Occipital lobe (tissue), 2 donors: ENCODE results near the gene PTCD3. TPM values are rescaled to one million over a fixed set of nuclear protein-coding genes. Genes with fewer than 3 reads are reported as not detected.

Experiments used
- DNase-seq: peaks from one replicate; lab custom pipeline; 2025; lab: John Stamatoyannopoulos, UW
- total RNA-seq: library from RNA; depleted of rRNA; stranded (reverse); fragments of >200 nt; gene quantifications from one replicate; pipeline ENCODE4 v1.2.3, GENCODE V29; 2014

PTCD3 gene
- total RNA-seq, 1 donor from 2014 or later, result 114 TPM

DNA sequence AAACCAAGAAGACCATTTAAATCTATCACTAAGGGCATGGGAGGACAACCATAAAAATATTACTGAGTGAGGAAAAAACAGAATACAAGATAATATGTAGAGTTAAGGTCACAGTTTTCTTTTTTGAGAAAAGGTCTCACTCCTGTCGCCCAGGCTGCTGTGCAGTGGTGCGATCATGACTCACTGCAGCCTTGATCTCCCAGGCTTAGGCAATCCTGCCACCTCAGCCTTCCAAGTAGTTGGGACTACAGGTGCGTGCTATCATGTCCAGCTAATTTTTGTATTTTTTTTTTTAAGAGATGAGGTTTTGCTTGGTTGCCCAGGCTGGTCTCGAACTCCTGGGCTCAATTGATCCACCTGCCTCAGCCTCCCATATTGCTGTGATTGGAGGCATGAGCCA lies 24.3 kb upstream of the PTCD3 start:
- DNase-seq, result no peak

DNA sequence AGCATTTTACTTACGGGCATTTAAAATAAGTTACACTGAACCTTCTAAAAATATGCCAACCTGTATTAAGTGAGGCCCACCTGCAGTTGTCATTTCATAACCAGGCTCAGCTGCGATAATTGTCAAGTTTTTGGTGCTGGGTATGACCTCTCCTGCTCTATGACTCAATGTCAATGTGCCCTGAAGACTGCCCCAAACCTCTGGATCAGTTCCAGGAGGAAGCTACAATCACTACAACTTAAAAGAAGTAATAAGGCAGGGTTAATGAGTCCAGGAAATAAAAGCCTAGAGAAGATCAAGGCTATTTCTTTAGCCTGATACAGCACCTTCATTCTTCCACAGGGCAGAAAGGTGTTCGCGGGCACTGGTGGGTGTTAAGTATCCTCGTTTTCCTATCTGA lies 23.3 kb upstream of the PTCD3 start:
- no peak for DNase-seq

DNA sequence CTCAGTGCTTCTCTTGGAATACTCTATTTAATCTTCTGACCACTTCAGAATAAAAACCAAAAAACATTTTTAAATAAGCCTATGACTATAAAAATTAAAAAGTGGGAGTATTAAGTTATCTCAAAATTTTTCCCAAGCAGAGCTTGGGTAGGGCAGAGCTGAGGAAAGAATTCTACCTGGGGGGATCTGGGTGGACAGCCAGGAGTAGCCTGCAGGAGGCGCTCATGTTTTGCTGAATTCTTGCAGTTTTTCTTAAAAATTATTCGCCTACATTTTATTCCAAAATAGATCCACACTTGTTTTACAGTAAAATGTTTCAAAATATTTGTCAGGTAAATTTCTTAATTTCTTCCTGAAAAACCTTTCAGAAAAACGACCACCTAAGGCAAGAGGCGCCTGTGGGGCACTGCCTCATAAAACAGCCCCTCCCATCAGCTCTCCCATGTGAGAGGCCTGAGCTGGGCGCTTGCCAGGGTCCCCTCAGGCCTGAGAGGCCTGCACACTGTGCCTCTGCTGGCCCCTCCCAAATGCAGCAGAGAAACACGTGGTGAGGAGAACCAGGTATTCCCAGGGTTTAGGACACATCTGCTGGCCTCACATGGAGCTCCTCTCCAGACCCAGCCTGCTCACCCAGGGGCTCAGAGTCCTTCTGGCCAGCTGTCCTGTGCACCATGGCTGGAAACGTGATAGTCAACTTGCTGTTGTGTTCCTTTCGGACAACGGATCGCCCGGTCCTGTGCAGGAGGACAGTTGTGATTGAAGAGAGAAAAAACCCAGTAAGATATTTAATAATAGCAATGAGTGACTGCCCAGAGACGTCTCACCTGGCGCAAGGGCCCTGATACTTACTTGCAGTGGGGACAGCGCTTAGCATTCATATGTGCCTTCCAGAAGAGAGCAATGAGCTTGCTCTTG lies 17.8 kb upstream of the PTCD3 start:
- DNase-seq, result no peak

DNA sequence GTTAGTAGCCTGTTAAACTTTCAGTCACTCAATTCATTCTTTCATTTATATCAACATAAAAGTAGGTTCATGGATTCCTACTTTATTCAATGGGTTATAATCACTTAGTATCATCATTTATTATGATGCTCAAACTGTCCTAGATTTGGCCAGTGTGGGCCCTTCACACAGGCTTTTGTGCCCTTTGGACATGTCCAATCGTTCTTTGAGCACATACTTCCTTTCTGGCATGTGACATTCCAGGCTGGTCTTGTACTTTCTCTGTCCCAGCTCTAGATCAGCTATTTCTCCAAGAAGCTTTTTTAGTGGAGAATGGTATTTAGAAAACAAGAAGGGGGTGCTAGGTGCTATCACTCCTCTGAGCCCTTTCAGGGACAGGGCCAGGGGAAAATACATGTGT lies 11.8 kb upstream of the PTCD3 start:
- no peak for DNase-seq

- no peak for DNase-seq
Observed at GRCh38 chr2:86097114-86097896, 8.7 kb upstream of the PTCD3 start.

- DNase-seq, result no peak
Observed at GRCh38 chr2:86097913-86098312, 8.1 kb upstream of the PTCD3 start.

DNA sequence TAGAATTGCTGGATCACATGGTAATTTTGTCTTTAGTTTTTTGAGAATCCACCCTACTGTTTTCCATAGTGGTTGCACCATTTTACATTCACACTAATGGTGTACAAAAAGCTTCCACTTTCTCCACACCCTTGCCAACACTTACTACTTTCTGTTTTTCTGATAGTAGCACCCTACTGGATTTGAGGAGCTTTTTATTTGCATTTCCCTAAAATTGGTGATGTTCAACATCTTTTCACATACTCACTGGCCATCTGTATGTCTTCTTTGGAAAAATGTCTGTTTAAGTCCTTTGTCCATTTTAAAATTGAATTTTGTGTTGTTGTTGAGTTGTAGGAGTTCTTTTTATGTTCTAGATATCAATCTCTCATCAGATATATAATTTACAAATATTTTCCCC lies 3.9 kb upstream of the PTCD3 start:
- DNase-seq, result no peak

DNA sequence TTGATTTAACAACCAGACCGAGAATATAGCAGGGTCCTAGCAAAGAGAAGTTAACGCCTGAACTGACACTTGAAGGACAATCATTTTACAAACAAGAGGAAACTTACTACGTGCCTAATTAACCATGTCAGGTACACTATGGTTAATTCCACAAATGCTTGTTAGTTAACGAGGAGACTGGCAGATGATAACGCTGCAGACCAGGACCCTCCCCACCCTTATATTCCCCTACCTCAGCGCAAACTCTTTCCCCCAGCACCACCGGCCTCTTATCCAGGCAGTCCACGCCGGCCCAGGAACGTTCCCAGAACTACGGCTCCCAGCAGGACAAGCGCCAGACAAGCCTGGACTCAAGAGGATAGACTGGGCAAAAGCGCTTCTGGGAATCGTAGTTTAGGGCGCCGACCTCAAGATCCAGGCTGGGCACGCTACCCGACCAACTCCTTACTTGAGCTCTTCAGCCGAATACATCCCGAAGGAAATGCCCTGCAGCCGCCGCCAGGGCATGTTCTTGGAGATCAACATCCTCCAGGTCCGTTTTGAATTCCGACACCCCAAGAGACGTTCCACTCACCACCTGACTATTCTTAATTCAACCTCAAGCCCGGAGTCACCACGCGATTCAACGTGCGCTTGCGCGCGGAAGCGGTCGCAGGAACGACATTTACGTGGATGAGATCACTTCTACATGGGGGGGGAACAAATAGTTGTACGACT lies 625 bp upstream of the PTCD3 start, which contains the start of gene POLR1A:
TSS of gene POLR1A (minus strand) at position 635 of the 717 bp plus-strand sequence. CDS start at position 525, 110 bp downstream.
- DNase-seq, result peak; percentile 89

DNA sequence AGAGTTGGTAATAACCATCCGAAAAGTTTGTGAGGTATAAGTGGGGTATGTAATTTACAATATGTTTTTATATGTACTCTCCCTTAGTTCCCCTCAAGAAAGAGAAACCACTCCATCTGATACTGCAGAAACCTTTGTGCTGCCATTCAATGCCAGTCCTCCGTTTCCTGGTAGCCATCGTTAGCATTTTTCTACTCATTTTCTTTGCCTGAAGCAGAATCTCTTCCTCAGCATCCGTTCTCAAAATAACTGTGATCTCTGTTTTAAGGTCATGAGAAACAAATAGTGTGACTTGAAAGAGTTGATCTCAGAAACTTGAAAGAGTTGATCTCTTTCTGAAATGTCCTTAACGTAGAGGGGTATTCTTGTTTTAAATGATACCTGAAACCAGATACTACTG lies 996 bp downstream of the PTCD3 start:
- DNase-seq, result no peak

- no peak for DNase-seq
Observed at GRCh38 chr2:86118130-86118529, 12.1 kb downstream of the PTCD3 start.

DNA sequence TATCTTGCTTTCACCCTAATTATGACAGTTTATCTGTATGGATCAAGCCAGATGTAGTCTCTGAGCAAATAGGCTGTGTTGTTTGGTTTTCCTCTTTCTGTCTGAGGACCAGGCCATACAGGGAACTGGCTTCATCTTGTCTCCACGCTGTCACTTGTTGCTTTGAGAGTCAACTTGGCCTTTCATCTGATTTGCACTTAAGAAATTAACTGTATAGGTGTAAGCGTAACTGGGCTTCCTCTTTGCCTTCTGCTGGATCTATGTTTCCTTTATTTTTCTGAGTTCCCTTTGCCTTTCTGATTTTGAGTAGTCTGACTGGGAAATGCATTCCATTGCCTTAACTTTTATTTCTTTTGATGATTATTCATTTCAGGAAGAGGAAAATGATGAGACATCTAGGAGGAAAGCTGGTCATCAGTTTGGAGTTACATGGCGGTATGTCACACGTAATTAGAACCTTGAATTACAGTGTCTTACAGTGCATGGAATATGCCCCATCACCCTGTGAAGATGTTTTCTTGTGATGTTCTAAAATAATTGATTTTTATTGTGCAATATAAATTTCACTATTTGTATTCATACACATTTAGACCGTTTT lies 17.4 kb downstream of the PTCD3 start:
- DNase-seq, result no peak

DNA sequence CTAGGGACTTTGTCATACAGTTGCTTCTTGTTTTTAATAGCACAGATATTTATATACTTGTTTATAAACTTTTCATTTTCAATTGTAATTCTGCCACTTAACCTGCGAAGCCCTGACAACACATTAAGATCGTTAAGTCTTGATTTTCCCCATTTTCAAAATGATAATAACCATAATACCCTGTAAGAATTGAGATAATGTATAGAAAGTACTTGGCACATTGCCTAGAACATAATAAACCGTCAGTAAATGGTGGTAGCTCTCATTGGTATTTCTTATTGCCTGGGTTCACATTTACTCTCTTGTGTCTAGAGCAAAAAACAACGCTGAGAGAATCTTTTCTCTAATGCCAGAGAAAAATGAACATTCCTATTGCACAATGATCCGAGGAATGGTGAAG lies 18.6 kb downstream of the PTCD3 start:
- no peak for DNase-seq

DNA sequence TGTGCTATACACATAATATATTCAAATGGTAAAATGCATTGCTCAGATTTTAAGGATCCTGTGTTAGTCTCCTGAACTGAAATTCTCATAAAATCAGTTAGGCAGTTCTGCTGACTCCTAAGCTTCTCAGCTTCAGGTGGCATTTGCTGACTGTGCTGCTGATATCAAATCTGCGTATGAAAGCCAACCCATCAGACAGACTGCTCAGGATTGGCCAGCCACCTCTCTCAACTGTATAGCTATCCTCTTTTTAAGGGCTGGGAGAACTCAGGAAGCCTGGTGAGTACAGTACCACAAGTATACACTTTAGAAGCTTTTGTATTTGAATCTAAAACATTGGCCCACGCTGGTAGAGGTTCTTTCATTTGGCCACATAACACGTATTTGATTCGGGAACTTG lies 28.7 kb downstream of the PTCD3 start:
- no peak for DNase-seq

DNA sequence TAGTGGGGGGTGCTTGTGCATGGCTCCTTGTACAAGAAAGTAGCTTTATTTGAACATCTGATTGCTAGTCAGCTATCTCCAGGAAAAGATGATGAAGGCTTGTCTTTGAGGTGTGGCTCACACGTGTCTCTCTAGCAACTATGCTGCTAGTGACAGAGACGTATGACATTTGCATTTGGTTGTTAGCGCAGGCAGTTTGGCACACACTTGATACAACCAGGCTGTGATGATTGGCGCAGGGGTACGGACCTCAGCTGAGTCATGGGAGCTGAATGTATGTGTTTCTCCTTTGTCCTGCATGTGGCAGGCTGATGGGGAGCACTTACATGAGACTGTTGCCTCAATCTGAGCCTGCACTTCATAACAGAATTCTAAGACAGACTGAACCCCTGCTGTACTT lies 29.6 kb downstream of the PTCD3 start:
- peak; percentile 3 for DNase-seq

DNA sequence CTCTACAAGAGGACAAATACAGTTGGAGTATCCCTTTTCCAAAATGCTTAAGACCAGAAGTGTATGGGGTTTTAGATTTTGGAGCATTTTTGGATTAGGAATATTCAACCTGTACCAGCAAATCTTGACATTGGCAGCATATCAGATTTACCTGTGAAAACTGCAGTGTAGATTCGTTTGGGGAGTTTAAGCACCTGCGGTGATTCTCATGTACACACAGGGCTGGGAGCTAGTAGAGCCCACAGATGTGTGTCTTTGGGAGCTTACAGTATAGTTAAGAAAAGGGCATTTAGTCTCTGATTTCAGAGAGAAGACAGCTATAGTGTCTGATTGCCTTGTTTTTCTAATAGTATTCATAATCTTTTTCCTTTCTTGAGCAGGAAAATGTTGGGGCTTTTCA lies 30.1 kb downstream of the PTCD3 start:
- DNase-seq, result no peak

DNA sequence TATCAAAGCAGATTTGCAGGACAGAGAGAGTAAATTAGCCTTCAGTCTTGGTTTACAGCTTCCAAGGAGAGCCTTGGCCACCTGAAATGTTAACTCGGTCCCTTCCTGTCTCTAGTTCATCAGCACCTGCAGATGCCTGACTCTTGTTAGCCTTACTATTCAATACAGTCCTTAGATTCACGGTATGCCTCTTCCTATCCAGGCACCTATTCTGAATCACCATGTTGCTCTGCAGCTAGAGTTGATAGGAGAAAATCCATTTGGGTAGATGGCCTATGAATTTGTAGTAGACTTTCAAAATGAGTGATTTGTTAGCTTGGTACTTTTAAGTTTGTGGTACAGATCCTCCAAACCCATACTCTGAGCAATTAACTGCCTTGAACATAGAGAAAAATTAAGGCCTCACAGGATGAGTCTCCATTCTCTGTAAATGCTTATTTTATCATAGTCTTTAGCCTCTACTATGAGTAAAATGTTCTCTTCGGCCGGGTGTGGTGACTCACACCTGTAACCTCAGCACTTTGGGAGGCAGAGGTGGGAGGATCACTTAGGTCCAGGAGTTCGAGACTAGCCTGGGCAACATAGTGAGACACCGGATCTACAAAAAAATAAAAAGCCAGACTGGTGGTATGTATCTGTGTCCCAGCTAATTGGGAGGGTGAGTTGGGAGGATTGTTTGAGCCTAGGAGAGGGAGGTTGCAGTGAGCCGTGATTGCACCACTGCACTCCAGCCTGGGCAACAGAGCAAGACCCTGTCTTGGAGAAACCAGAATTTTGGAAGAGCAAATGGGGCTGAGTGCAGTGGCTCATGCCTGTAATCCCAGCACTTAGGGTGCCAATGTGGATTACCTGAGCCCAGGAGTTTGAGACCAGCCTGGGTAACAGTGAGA lies 32.9 kb downstream of the PTCD3 start:
- DNase-seq, result no peak

DNA sequence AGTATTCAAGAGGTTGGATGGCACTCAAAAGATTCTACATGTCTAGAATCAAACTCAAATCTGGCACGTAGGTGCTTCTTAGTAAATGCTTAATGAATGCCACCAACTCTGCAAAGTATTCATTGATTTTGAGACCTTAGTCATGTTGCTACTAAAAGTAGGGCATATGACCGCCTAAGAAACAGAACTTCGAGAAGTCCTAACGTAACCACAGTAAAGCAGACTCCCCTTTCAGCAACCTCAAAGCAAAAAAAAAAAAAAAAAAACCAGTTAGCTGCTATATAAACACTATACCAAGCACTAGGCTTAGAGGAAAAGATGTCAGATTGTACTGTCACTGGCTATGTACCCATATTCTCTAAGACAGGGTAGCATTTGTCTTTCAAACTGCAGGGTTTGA lies 33.9 kb downstream of the PTCD3 start:
- no peak for DNase-seq

DNA sequence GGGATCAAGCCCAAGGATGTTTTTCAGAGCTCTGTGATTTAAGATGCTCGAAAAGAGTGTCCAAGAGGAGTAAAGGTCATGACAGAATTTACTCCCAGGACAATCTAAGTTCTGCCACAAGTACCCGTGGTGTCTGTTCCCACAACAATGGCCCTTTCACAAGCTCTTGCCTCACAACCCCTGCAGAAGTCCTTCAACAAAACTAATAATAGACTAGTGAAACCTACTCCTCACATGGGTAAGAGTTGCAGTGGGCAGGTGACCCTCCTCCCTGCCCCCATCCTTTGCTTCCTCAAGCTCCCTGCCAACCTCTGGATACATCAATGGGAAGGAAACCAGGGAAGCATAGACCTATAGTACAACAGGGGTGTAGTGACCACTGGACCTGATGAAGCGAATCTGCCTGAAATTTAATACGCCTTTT lies 34.9 kb downstream of the PTCD3 start:
- no peak for DNase-seq

GRCh38 chr2:86142436-86143257 lies 36.6 kb downstream of the PTCD3 start:
- no peak for DNase-seq

DNA sequence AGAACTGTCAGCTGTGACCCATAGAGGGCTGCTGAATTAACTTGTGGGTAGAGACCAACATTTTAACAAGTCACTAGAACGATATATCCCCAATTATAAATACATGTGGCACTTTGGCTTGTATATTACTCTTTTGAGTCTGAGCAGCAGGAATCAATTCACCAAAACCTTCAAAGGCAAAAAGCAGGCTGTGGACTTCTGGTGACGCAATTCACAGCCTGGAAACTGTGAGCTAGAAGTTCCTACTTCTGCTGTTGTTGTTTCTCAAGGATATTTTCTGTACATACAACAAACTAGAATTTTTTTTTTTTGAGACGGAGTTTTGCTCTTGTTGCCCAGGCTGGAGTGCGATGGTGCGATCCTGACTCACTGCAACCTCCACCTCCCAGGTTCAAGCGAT lies 37.3 kb downstream of the PTCD3 start:
- DNase-seq, result no peak
